Liver (tissue), 9 donors: ENCODE results near the gene PKP4. TPM values are rescaled to one million over a fixed set of nuclear protein-coding genes. Genes with fewer than 3 reads are reported as not detected.

Experiments
- DNase-seq: peaks from one replicate; pipeline ENCODE4 v3.0.0-alpha.2; 2017; ENCODE audit warnings: low spot score
- H3K27ac ChIP-seq, 2 donors: one replicate each; pipeline ENCODE4 v1.7.0; 2013; ENCODE audit warnings: inconsistent platforms in 2 of 2, low read length in 2 of 2, control low read depth in 1 of 2, low read depth in 1 of 2, mild to moderate bottlenecking in 1 of 2
- H3K27me3 ChIP-seq, 4 donors: one replicate each; pipeline versions ENCODE4 v1.6.1 to v1.7.0; 2013; ENCODE audit warnings: low read length in 3 of 4, inconsistent platforms in 1 of 4, mild to moderate bottlenecking in 1 of 4, moderate library complexity in 1 of 4; ENCODE audit not compliant: control insufficient read depth in 4 of 4, insufficient read depth in 4 of 4
- H3K36me3 ChIP-seq, 4 donors: one replicate each; pipeline versions ENCODE4 v1.6.1 to v1.7.0; 2013; ENCODE audit warnings: low read length in 3 of 4, mild to moderate bottlenecking in 3 of 4, low read depth in 1 of 4, moderate library complexity in 1 of 4; ENCODE audit not compliant: control insufficient read depth in 4 of 4, insufficient read depth in 3 of 4
- H3K4me1 ChIP-seq, 4 donors: one replicate each; pipeline versions ENCODE4 v1.6.1 to v1.7.0; 2013; ENCODE audit warnings: low read length in 3 of 4, mild to moderate bottlenecking in 3 of 4, moderate library complexity in 1 of 4; ENCODE audit not compliant: control insufficient read depth in 4 of 4, insufficient read depth in 4 of 4
- H3K4me3 ChIP-seq, 3 donors: one replicate each; pipeline versions ENCODE4 v1.6.1 to v1.7.0; 2013; ENCODE audit warnings: low read length in 3 of 3, control low read depth in 1 of 3, low read depth in 1 of 3, mild to moderate bottlenecking in 1 of 3
- H3K9ac ChIP-seq, 2 donors: one replicate each; pipeline ENCODE4 v1.7.0; 2013; ENCODE audit warnings: low read length in 2 of 2, mild to moderate bottlenecking in 2 of 2, moderate library complexity in 2 of 2, control low read depth in 1 of 2, low read depth in 1 of 2
- H3K9me3 ChIP-seq, 4 donors: one replicate each; pipeline versions ENCODE4 v1.6.1 to v1.7.0; 2013; ENCODE audit warnings: low read length in 3 of 4; ENCODE audit not compliant: control insufficient read depth in 4 of 4
- EGR1 ChIP-seq, 2 donors: IDR thresholded peaks; 2 replicates each; pipeline ENCODE4 v1.6.1; 2016 to 2018; ENCODE audit warnings: antibody characterized with exemption in 2 of 2, low read depth in 2 of 2
- FOXA1 ChIP-seq: IDR thresholded peaks from 2 replicates; pipeline ENCODE4 v1.6.1; 2016; ENCODE audit warnings: antibody characterized with exemption
- FOXA2 ChIP-seq: IDR thresholded peaks from 2 replicates; pipeline ENCODE4 v1.6.1; 2016; ENCODE audit warnings: antibody characterized with exemption
- GABPA ChIP-seq, 2 donors: IDR thresholded peaks in 1 of 2; conservative IDR thresholded peaks in 1 of 2; 2 replicates each; pipeline ENCODE4 v1.6.1; 2016; ENCODE audit warnings: antibody characterized with exemption in 2 of 2, mild to moderate bottlenecking in 1 of 2, moderate library complexity in 1 of 2
- HNF4A ChIP-seq, 2 donors: conservative IDR thresholded peaks; 2 replicates each; pipeline ENCODE4 v1.6.1; 2016; ENCODE audit warnings: antibody characterized with exemption in 2 of 2, mild to moderate bottlenecking in 2 of 2
- HNF4G ChIP-seq: IDR thresholded peaks from 2 replicates; pipeline ENCODE4 v1.6.1; 2016; ENCODE audit warnings: antibody characterized with exemption
- JUND ChIP-seq, 2 donors: IDR thresholded peaks; 2 replicates each; pipeline ENCODE4 v1.6.1; 2016; ENCODE audit warnings: antibody characterized with exemption in 2 of 2
- MAX ChIP-seq: IDR thresholded peaks from 2 replicates; pipeline ENCODE4 v1.6.1; 2016; ENCODE audit warnings: antibody characterized with exemption
- NR2F2 ChIP-seq: IDR thresholded peaks from 2 replicates; pipeline ENCODE4 v1.6.1; 2016; ENCODE audit warnings: antibody characterized with exemption
- RAD21 ChIP-seq, 2 donors: IDR thresholded peaks; 2 replicates each; pipeline ENCODE4 v1.6.1; 2016; ENCODE audit warnings: antibody characterized with exemption in 2 of 2, mild to moderate bottlenecking in 2 of 2
- REST ChIP-seq: IDR thresholded peaks from 2 replicates; pipeline ENCODE4 v1.6.1; 2016; ENCODE audit warnings: antibody characterized with exemption, mild to moderate bottlenecking
- RXRA ChIP-seq, 2 donors: IDR thresholded peaks; 2 replicates each; pipeline ENCODE4 v1.6.1; 2017 to 2018; ENCODE audit warnings: antibody characterized with exemption in 2 of 2, mild to moderate bottlenecking in 1 of 2
- SP1 ChIP-seq: IDR thresholded peaks from 2 replicates; pipeline ENCODE4 v1.6.1; 2018; ENCODE audit warnings: antibody characterized with exemption, mild to moderate bottlenecking
- TAF1 ChIP-seq: conservative IDR thresholded peaks from 2 replicates; pipeline ENCODE4 v1.6.1; 2016; ENCODE audit warnings: antibody characterized with exemption, mild to moderate bottlenecking
- YY1 ChIP-seq: IDR thresholded peaks from 2 replicates; pipeline ENCODE4 v1.6.1; 2016; ENCODE audit warnings: antibody characterized with exemption, mild to moderate bottlenecking
- WGBS: extraction: QIAGEN DNeasy Blood & Tissue Kit; methylation state at CpG from one replicate; pipeline ENCODE4 v1.1.7; 2013; 5-methylcytosine and 5-hydroxymethylcytosine counted together
- polyA plus RNA-seq, 2 donors: library from polyadenylated mRNA; stranded (reverse) in 1 of 2; unstranded in 1 of 2; fragments of 200-250 nt in 1 of 2; fragments of >200 nt in 1 of 2; fragmentation: Nextera tagmentation in 1 of 2; extraction: Ambion mirVana in 1 of 2; gene quantifications; one replicate each; pipeline versions ENCODE4 v1.2.1 to v1.2.3, GENCODE V29; 2013 to 2015
- total RNA-seq, 2 donors: library from RNA; depleted of rRNA; stranded (reverse); fragments of >200 nt; gene quantifications; one replicate each; pipeline ENCODE4 v1.2.3, GENCODE V29; 2014
- TF ChIP-seq, protein P1 (sequence below): IDR thresholded peaks from 2 replicates; pipeline ENCODE4 v1.6.1; 2016; ENCODE audit warnings: antibody characterized with exemption
- TF ChIP-seq, protein P2 (sequence below): IDR thresholded peaks from 2 replicates; pipeline ENCODE4 v1.6.1; 2016; ENCODE audit warnings: antibody characterized with exemption
- TF ChIP-seq, protein P3 (sequence below): fragments of 150-350 bp; IDR thresholded peaks from 2 replicates; pipeline ENCODE4 v1.5.1; 2017; ENCODE audit warnings: improper control_type of control experiment, low read depth, low read length; ENCODE audit not compliant: missing input control
- donor health status: healthy.
- donor health status: healthy.
- donor health status: healthy.
- donor health status: healthy.
- donor health status: healthy.

The PKP4 gene
- total and polyA plus RNA-seq, 4 donors, result 7.7 to 33.8 (median 19.0) TPM

DNA sequence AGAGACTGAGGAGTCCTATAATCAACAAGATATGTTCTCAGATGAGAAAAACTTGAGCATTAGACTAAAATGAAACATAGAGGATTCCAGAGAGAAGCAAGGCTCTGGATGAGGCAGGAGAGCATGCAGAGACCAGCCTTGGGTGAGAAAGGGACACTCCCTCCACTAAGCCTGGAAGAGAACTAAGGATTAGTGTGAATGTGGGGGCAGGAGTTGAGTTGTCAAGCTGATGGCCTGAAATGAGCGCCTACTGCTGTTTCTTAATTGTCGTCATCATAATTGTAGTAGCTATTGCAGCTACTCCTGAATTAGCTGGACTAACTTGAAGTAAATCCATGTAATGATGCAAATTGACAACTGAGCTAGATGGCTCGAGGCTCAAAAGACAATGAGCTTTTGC lies 114.1 kb downstream of the PKP4 start:
- TF ChIP-seq, protein P1, sequence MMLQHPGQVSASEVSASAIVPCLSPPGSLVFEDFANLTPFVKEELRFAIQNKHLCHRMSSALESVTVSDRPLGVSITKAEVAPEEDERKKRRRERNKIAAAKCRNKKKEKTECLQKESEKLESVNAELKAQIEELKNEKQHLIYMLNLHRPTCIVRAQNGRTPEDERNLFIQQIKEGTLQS, result no peak
- no peak for TF ChIP-seq HNF4A (conservative IDR thresholded peaks at IDR 0.05)
- no peak for TF ChIP-seq GABPA (IDR thresholded peaks at IDR 0.05 in 1 of 2, conservative IDR thresholded peaks at IDR 0.05 in 1 of 2)
- no peak for TF ChIP-seq RAD21 (IDR thresholded peaks at IDR 0.05)
- TF ChIP-seq FOXA2, result no peak
- TF ChIP-seq HNF4G, result no peak
- no peak for TF ChIP-seq TAF1
- TF ChIP-seq YY1, result no peak
- TF ChIP-seq SP1, result no peak
- Histone ChIP-seq H3K27me3 (no peaks in the 10 kb centered on the region), H3K4me3 (no peak overlapping the region), H3K36me3 (no peaks in the 10 kb centered on the region), H3K9me3 (no peaks in the 10 kb centered on the region), H3K9ac (no peak overlapping the region), H3K27ac (no peak overlapping the region), H3K4me1 (no peaks in the 10 kb centered on the region)
- 97% methylated on average over 3 of the region's 3 CpGs for WGBS
- no peak for DNase-seq

GRCh38 chr2:158573739-158574138 lies 117.0 kb downstream of the PKP4 start:
- H3K4me1 ChIP-seq, result no peaks in the 10 kb centered on the region
- no peak overlapping the region for H3K4me3 ChIP-seq
- no peak for TF ChIP-seq SP1
- no peak for TF ChIP-seq EGR1 (IDR thresholded peaks at IDR 0.05; ENCODE audit: low read depth in 2 of 2)
- TF ChIP-seq TAF1, result no peak
- TF ChIP-seq, protein P2, sequence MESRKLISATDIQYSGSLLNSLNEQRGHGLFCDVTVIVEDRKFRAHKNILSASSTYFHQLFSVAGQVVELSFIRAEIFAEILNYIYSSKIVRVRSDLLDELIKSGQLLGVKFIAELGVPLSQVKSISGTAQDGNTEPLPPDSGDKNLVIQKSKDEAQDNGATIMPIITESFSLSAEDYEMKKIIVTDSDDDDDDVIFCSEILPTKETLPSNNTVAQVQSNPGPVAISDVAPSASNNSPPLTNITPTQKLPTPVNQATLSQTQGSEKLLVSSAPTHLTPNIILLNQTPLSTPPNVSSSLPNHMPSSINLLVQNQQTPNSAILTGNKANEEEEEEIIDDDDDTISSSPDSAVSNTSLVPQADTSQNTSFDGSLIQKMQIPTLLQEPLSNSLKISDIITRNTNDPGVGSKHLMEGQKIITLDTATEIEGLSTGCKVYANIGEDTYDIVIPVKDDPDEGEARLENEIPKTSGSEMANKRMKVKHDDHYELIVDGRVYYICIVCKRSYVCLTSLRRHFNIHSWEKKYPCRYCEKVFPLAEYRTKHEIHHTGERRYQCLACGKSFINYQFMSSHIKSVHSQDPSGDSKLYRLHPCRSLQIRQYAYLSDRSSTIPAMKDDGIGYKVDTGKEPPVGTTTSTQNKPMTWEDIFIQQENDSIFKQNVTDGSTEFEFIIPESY, result no peak
- no peak for TF ChIP-seq FOXA2
- TF ChIP-seq, protein P1, result no peak
- no peak for TF ChIP-seq MAX
- TF ChIP-seq RAD21 (IDR thresholded peaks at IDR 0.05), result no peak
- no peak for TF ChIP-seq HNF4G
- TF ChIP-seq GABPA (IDR thresholded peaks at IDR 0.05 in 1 of 2, conservative IDR thresholded peaks at IDR 0.05 in 1 of 2), result no peak
- TF ChIP-seq REST, result no peak
- no peak for TF ChIP-seq RXRA (IDR thresholded peaks at IDR 0.05)
- TF ChIP-seq HNF4A (conservative IDR thresholded peaks at IDR 0.05), result no peak
- no peak for TF ChIP-seq JUND (IDR thresholded peaks at IDR 0.05)
- no peak for TF ChIP-seq NR2F2
- TF ChIP-seq YY1, result no peak
- TF ChIP-seq, protein P3, sequence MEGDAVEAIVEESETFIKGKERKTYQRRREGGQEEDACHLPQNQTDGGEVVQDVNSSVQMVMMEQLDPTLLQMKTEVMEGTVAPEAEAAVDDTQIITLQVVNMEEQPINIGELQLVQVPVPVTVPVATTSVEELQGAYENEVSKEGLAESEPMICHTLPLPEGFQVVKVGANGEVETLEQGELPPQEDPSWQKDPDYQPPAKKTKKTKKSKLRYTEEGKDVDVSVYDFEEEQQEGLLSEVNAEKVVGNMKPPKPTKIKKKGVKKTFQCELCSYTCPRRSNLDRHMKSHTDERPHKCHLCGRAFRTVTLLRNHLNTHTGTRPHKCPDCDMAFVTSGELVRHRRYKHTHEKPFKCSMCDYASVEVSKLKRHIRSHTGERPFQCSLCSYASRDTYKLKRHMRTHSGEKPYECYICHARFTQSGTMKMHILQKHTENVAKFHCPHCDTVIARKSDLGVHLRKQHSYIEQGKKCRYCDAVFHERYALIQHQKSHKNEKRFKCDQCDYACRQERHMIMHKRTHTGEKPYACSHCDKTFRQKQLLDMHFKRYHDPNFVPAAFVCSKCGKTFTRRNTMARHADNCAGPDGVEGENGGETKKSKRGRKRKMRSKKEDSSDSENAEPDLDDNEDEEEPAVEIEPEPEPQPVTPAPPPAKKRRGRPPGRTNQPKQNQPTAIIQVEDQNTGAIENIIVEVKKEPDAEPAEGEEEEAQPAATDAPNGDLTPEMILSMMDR, result no peak
- TF ChIP-seq FOXA1, result no peak
- no peak overlapping the region for H3K27ac ChIP-seq
- 98% methylated on average over 1 of the region's 1 CpG for WGBS
- H3K36me3 ChIP-seq, result no peaks in the 10 kb centered on the region
- no peak for DNase-seq
- no peaks in the 10 kb centered on the region for H3K9me3 ChIP-seq
- H3K27me3 ChIP-seq, result no peaks in the 10 kb centered on the region
- no peak overlapping the region for H3K9ac ChIP-seq
